H9 (cell line): Measurements from ENCODE around the gene AGGF1. TPM values are rescaled to one million over a fixed set of nuclear protein-coding genes. Genes with fewer than 3 reads are reported as not detected.

ENCODE experiments used
- DNase-seq: peaks from one replicate; pipeline ENCODE4 v3.0.0-alpha.2; 2017
- H2AFZ ChIP-seq: one replicate; pipeline ENCODE4 v1.6.1; 2013; ENCODE audit warnings: mild to moderate bottlenecking, low read length, control low read depth, moderate library complexity
- H2AK5ac ChIP-seq: 2 replicates; pipeline ENCODE4 v1.6.1; 2013; ENCODE audit warnings: low read length, control low read depth, mixed read lengths; ENCODE audit not compliant: insufficient read length
- H2BK120ac ChIP-seq: one replicate; pipeline ENCODE4 v1.6.1; 2013; ENCODE audit warnings: low read depth, mild to moderate bottlenecking, low read length, control low read depth, inconsistent platforms; ENCODE audit not compliant: poor library complexity, severe bottlenecking
- H2BK12ac ChIP-seq: 2 replicates; pipeline ENCODE4 v1.6.1; 2013; ENCODE audit warnings: low read length, control low read depth, mixed read lengths, low read depth; ENCODE audit not compliant: insufficient read length
- H2BK15ac ChIP-seq: 2 replicates; pipeline ENCODE4 v1.6.1; 2013; ENCODE audit warnings: low read depth, low read length, control low read depth
- H2BK20ac ChIP-seq: one replicate; pipeline ENCODE4 v1.6.1; 2013; ENCODE audit warnings: low read depth, mild to moderate bottlenecking, low read length, control low read depth, inconsistent platforms; ENCODE audit not compliant: poor library complexity, severe bottlenecking
- H2BK5ac ChIP-seq: 2 replicates; pipeline ENCODE4 v1.6.1; 2013; ENCODE audit warnings: low read length, control low read depth, mixed read lengths; ENCODE audit not compliant: insufficient read length
- H3K14ac ChIP-seq: 2 replicates; pipeline ENCODE4 v1.6.1; 2013; ENCODE audit warnings: low read length, control low read depth; ENCODE audit not compliant: insufficient read depth
- H3K18ac ChIP-seq: 2 replicates; pipeline ENCODE4 v1.6.1; 2013; ENCODE audit warnings: low read depth, mild to moderate bottlenecking, mixed read lengths, low read length, control low read depth; ENCODE audit not compliant: insufficient read length
- H3K23ac ChIP-seq: 2 replicates; pipeline ENCODE4 v1.6.1; 2013; ENCODE audit warnings: low read length, control low read depth, mixed read lengths, low read depth; ENCODE audit not compliant: insufficient read length
- H3K23me2 ChIP-seq: 2 replicates; pipeline ENCODE4 v1.6.1; 2013; ENCODE audit warnings: low read depth, mild to moderate bottlenecking, mixed read lengths, low read length, control low read depth; ENCODE audit not compliant: insufficient read length, poor library complexity, severe bottlenecking
- H3K27ac ChIP-seq: 2 replicates; pipeline ENCODE4 v1.5.1; 2013; ENCODE audit warnings: low read length, control low read depth, mixed read lengths, low read depth; ENCODE audit not compliant: insufficient read length
- H3K27me3 ChIP-seq: 2 replicates; pipeline ENCODE4 v1.6.1; 2013; ENCODE audit warnings: low read length, control low read depth, inconsistent platforms; ENCODE audit not compliant: insufficient read depth
- H3K4ac ChIP-seq: 2 replicates; pipeline ENCODE4 v1.6.1; 2013; ENCODE audit warnings: low read depth, mild to moderate bottlenecking, control low read depth, inconsistent platforms, low read length, moderate library complexity
- H3K4me1 ChIP-seq: 2 replicates; pipeline ENCODE4 v1.6.1; 2013; ENCODE audit warnings: low read length, control low read depth, inconsistent platforms; ENCODE audit not compliant: insufficient read depth
- H3K4me2 ChIP-seq: 2 replicates; pipeline ENCODE4 v1.6.1; 2013; ENCODE audit warnings: low read length, control low read depth, mixed read lengths; ENCODE audit not compliant: insufficient read length, insufficient read depth
- H3K56ac ChIP-seq: 2 replicates; pipeline ENCODE4 v1.6.1; 2013; ENCODE audit warnings: low read depth, mild to moderate bottlenecking, mixed read lengths, low read length, control low read depth; ENCODE audit not compliant: insufficient read length
- H3K79me1 ChIP-seq: 2 replicates; pipeline ENCODE4 v1.6.1; 2013; ENCODE audit warnings: low read depth, mild to moderate bottlenecking, moderate library complexity, low read length, control low read depth, inconsistent platforms; ENCODE audit not compliant: insufficient read depth, poor library complexity, severe bottlenecking
- H3K79me2 ChIP-seq: 2 replicates; pipeline ENCODE4 v1.6.1; 2013; ENCODE audit warnings: low read length, control low read depth, inconsistent platforms; ENCODE audit not compliant: insufficient read depth
- H3K9ac ChIP-seq: 2 replicates; pipeline ENCODE4 v1.6.1; 2013; ENCODE audit warnings: low read length, control low read depth, mixed read lengths; ENCODE audit not compliant: insufficient read length; ENCODE audit errors: extremely low read depth
- H3K9me3 ChIP-seq: one replicate; pipeline ENCODE4 v1.6.1; 2013; ENCODE audit warnings: low read depth, low read length, inconsistent platforms; ENCODE audit not compliant: control insufficient read depth
- H3T11ph ChIP-seq: one replicate; pipeline ENCODE4 v1.6.1; 2013; ENCODE audit warnings: mild to moderate bottlenecking, low read length, control low read depth, inconsistent platforms
- H4K20me1 ChIP-seq: one replicate; pipeline ENCODE4 v1.6.1; 2013; ENCODE audit not compliant: control insufficient read depth, insufficient read length, insufficient read depth
- H4K5ac ChIP-seq: 2 replicates; pipeline ENCODE4 v1.6.1; 2013; ENCODE audit warnings: low read depth, mild to moderate bottlenecking, mixed read lengths, low read length, control low read depth; ENCODE audit not compliant: insufficient read length
- H4K8ac ChIP-seq: replicated peaks from 2 replicates; pipeline ENCODE4 v1.6.1; 2013; ENCODE audit warnings: low read length, control low read depth, mixed read lengths, low read depth; ENCODE audit not compliant: insufficient read length
- H4K91ac ChIP-seq: 2 replicates; pipeline ENCODE4 v1.6.1; 2013; ENCODE audit warnings: low read depth, mild to moderate bottlenecking, moderate library complexity, mixed read lengths, low read length, control low read depth; ENCODE audit not compliant: insufficient read length
- H3K27ac Mint-ChIP-seq, 3 experiments: 2 replicates in 2 of 3; 3 replicates in 1 of 3; pipeline ENCODE4 v1.8.0; 2020 to 2021; ENCODE audit warnings: mixed read lengths in 3 of 3, mild to moderate bottlenecking in 1 of 3, moderate library complexity in 1 of 3
- H3K27me3 Mint-ChIP-seq: 2 replicates; pipeline ENCODE4 v1.8.0; 2021; ENCODE audit warnings: low read depth, mild to moderate bottlenecking, moderate library complexity, mixed read lengths
- H3K36me3 Mint-ChIP-seq, 3 experiments: 2 replicates in 2 of 3; 3 replicates in 1 of 3; pipeline ENCODE4 v1.8.0; 2020 to 2021; ENCODE audit warnings: low read depth in 3 of 3, mixed read lengths in 3 of 3; ENCODE audit not compliant: insufficient read depth in 1 of 3
- H3K4me1 Mint-ChIP-seq, 2 experiments: 2 replicates each; pipeline ENCODE4 v1.8.0; 2020; ENCODE audit warnings: mixed read lengths in 2 of 2
- H3K4me3 Mint-ChIP-seq, 2 experiments: 2 replicates in 1 of 2; 3 replicates in 1 of 2; pipeline ENCODE4 v1.8.0; 2020 to 2021; ENCODE audit warnings: mild to moderate bottlenecking in 2 of 2, mixed read lengths in 2 of 2, moderate library complexity in 1 of 2
- H3K9me3 Mint-ChIP-seq, 2 experiments: 2 replicates in 1 of 2; 3 replicates in 1 of 2; pipeline ENCODE4 v1.8.0; 2020; ENCODE audit warnings: mild to moderate bottlenecking in 2 of 2, mixed read lengths in 2 of 2, moderate library complexity in 1 of 2
- CTCF ChIP-seq: fragments of 200-600 bp; sonication (generic); conservative IDR thresholded peaks from 3 replicates; pipeline ENCODE4 v1.8.0; 2021; ENCODE audit warnings: antibody characterized with exemption, mild to moderate bottlenecking
- WGBS: extraction: QIAGEN DNeasy Blood & Tissue Kit; methylation state at CpG from one replicate; pipeline ENCODE4 v1.1.7; 2013; ENCODE audit warnings: missing lambda C conversion rate, low lambda C conversion rate, mixed read lengths; ENCODE audit not compliant: insufficient read length; ENCODE audit errors: extremely low coverage; 5-methylcytosine and 5-hydroxymethylcytosine counted together
- total RNA-seq: library from RNA; stranded (reverse); gene quantifications from 2 replicates; pipeline ENCODE4 v1.2.1, GENCODE V29; 2021

AGGF1 gene
- total RNA-seq, 1 experiment from 2014 or later = 13.6 TPM

DNA sequence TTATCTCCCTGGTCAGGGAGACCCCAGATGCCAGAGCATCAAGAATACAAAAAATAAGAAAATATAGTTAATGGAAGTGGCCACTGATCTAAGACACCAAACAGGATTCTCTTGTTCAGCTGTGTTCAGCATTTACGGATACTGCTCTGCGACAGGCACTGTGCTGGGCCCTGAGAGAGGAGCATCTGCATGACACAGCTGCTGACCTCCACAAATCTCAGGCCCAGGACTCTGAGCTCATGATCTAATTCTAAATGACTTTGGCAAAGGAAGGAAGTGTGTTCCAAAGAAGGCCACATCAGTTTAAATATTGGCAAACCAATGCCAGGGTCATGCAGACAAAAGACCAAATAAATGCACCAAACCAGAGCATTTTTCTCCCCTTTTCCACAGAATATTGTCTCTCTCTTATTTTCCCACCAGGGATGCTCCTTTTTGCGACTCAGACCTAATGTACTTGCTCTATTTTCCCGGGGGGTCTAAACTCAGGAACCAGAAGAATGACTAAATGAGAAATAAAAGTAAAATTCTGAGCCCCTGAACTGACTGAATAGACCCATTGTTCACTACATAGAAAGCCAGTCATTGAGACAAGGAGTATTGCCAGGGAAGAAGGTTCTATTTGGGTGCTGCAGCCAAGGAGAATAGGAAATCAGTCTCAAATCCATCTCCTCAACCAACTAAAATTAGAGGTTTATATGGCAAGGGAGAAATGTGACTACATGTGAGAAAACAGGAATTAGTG is 1.4 kb upstream of the AGGF1 start:
- peaks cover 7% of the 10 kb centered on the region for H3K23me2 ChIP-seq
- no peak for DNase-seq
- H3K79me2 ChIP-seq = no peaks in the 10 kb centered on the region
- no peak for TF ChIP-seq CTCF
- H3K9me3 Mint-ChIP-seq = peaks cover 24 to 25% of the 10 kb centered on the region in 2 experiments
- H3K23ac ChIP-seq = no peak overlapping the region
- H3K27me3 ChIP-seq = no peaks in the 10 kb centered on the region
- H3K79me1 ChIP-seq = no peaks in the 10 kb centered on the region
- peaks cover 15 to 25% (median 17%) of the 10 kb centered on the region in 3 experiments for H3K36me3 Mint-ChIP-seq
- no peak overlapping the region for H3K27ac Mint-ChIP-seq
- H3K4me1 Mint-ChIP-seq = peaks cover 5 to 11% of the 10 kb centered on the region in 2 experiments; a peak in 3 of 4 replicates
- H4K20me1 ChIP-seq = no peaks in the 10 kb centered on the region
- no peak overlapping the region for H3T11ph ChIP-seq
- WGBS = no CpG with 5 or more reads among the region's 4 CpGs
- H3K4me3 Mint-ChIP-seq = no peak overlapping the region; a peak in 1 of 5 replicates
- peaks cover 19% of the 10 kb centered on the region for H3K9me3 ChIP-seq
- H4K5ac ChIP-seq = no peak overlapping the region
- H2BK5ac ChIP-seq = no peak overlapping the region
- no peak overlapping the region for H2AFZ ChIP-seq
- no peak overlapping the region for H3K9ac ChIP-seq
- H2BK15ac ChIP-seq = no peak overlapping the region
- no peak overlapping the region for H2AK5ac ChIP-seq
- H3K18ac ChIP-seq = no peak overlapping the region
- H4K91ac ChIP-seq = no peak overlapping the region
- H2BK120ac ChIP-seq = no peak overlapping the region
- H3K27ac ChIP-seq = no peak overlapping the region
- H4K8ac ChIP-seq = no peak overlapping the region
- H3K27me3 Mint-ChIP-seq = peaks cover 40% of the 10 kb centered on the region
- H3K14ac ChIP-seq = no peak overlapping the region
- H2BK12ac ChIP-seq = no peak overlapping the region
- H2BK20ac ChIP-seq = no peak overlapping the region
- no peak overlapping the region for H3K4me2 ChIP-seq
- no peak overlapping the region for H3K56ac ChIP-seq
- no peaks in the 10 kb centered on the region for H3K4me1 ChIP-seq
- H3K4ac ChIP-seq = no peak overlapping the region
